Endometrial microvascular endothelial cells (primary cell): Measurements from ENCODE around the gene CABLES2. TPM values are rescaled to one million over a fixed set of nuclear protein-coding genes. Genes with fewer than 3 reads are reported as not detected.
"Not testable (repeated sequence)": the region's sequence is repeated elsewhere in the genome, so short reads cannot be mapped to it uniquely, and the experiment has no call there.

Experiments
- in situ Hi-C: cut with HindIII; loops from 2 replicates; pipeline ENCODE4 v1.10.0; 2017; ENCODE audit warnings: low sequenced_read_pairs, low pct_unique_long_range_greater_than_20kb; ENCODE audit errors: inconsistent ontology term
- total RNA-seq: library from RNA; depleted of rRNA; stranded (reverse); fragments of >200 nt; gene quantifications from one replicate; pipeline ENCODE4 v1.2.3, GENCODE V29; 2015; ENCODE audit errors: inconsistent ontology term

Gene CABLES2
- total RNA-seq, 1 donor from 2014 or later, result 6.9 TPM

DNA sequence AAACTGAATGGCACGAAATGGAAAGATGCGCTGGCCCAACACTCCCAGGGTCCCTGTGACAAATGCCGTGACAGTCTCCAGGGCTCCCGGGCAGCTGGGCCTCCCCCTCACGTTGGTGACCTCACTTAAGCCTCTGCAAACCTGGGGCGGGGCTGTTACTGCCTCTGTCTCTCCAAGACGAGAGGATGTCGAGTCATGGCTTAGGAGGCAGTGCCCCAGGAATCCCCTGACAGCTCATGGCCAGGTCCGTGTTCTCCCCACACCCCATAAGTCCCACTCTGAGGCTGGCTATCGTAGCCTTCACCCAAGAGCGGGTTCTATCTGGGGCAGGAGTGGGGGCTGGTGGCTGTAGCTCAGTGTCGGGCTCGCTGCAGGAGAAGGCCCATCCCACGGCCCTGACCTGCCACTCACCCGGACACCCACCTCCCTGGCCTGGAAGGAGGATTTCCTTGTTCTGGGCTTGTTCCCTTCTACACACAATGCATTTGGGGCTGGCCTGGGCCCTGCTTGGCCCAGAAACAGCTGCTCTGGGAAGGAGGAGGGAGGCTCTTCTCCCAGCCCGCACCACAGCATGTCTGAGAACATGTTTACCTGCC is 25.8 kb downstream of the CABLES2 start:
- in situ Hi-C loops, result no loop called here

DNA sequence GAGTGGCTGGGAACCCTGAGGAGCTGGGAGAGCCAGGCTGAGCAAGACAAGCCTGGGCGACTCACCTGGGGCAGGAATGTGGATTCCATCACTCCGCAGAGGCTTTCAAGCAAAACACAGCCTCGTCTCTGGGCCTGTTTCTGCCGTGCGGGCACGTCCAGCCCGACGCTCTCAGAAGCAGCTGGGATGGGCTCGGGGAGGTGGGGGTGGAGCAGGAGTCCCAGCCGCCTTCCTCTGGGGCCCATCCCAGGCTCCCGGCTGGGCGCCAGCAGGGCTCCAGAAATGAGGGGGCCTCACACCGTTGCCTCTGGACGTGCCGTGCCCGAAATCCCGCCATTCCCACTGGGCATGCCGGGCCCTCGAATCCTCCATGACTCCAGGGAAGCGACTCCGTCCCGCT is 28.9 kb downstream of the CABLES2 start:
- in situ Hi-C loops, result no loop called here

DNA sequence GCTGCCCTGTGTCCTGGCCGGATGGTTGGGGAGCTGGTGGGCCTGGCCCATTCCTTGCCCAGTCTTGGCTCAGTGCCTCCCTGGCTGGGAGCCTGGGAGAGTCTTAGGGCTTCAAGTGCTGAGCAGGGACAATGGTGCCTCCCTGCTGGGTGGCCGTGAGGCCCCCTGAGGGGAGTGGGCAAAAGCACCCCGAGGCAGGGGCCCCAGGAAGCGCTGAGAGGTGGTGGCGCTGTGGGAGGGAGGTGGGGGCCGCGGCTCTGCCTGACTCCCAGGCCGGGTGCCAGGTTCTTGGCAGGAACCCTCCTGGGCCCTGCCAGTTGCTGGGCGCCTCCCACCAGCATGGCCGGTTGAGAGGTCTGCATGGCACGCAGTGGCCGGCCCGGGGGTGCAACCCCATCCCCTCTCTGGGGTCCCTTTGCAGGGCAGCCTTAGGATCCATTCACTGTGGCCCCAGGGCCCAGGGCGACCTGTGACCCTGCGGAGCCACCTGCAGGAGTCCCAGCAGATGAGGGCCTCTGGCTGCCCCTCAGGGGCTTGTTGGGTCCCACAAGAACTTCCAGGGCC is 29.4 kb downstream of the CABLES2 start:
- in situ Hi-C loops, result no loop called here

DNA sequence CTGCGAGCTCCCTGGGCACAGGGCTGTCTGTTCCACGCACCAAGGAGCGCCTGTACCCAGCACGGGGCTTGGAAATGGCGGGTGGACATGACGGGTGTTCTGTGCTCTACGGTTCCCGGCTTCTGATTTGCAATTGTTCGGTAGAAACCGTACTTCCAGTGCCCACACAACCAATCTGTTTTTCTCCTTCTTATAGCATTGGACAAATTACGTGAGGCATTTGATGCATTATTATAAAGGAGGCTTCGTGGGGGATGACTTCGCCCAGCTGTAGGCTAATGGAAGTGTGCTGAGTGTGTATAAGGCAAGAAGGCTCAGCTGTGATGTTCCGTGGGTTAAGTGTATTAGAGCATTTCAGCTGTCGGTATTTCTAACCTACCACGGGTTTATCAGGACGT is 30.0 kb downstream of the CABLES2 start:
- in situ Hi-C loops, result no loop called here

DNA sequence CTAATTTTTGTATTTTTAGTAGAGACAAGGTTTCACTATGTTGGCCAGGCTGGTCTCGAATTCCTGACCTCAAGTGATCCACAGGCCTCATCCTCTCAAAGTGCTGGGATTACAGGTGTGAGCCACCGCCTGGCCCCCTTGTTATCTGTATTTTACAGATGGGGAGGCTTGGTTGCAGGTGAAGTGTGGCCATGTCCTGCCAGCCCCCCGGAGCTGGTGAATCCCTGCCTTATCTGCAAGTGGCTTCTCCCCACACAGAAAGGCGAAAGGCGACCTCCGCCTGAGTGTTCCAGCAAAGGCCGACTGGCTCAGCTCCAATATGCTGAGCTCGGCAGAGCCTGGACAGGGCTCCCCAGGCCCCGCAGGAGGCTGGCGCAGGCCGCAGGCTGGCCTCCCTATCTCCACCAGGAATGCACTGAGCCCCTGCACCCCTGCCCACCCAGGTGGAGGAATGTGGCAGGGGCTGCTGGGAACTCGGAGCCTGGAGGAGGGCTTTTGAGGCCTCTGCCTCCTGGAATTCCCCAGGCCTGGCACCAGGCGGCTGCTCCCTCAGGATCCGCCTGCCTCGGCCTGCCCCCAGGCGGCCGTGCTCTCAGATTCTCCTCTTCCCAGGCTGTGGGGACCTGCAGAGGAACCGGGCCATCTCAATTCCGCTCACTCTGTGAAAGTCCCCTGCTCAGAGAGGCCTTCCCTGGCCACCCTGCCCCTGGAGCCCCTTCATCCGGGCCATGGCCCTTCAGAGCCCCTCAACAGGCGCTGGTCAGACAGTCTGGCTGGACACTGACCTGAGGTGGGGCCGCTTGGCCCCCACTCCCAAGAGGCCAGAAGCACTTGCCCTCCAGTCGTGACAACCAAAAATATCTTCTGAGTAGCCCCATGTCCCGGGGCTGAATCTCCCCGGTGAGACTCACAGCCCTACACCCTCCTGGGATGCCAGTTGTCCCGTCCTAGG is 30.7 kb downstream of the CABLES2 start:
- in situ Hi-C loops, result no loop called here

DNA sequence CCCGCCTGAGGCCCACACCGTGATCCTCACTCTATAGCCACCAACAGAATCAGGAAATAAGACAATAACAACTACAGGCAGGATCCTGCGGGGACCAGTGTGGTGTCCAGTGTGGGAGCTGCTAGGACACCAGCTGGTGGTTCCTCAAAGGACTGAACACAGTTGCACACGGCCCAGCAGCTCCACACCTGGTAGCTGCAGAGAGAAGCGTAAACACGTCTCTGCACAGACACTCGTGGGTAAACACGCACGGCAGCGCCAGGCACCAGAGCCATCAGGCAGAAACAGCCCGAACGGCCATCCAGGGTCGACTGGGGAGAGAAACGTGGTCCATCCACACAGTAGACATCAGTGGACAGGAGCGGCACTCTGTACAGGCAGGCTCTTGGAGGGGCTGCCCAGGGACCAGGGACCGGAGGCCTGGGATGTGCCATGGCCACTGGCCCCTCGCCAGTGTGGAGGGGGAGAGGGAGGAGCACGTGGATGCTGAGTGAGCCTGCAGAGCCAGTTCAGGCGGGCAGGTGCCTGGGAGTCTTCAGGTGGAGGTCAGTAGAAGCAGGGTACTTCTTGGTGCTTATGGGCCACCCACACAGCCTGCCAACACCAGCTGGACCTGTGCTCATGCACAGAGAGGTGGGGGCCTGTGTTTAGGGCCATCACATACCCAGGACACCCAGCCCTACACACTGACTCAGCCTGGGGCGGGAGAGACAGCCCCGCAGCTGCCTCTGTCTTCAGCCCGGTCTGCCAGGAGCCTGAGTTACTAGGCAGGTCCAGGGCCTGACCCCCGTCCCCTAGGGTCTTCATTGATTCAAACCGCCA is 32.5 kb downstream of the CABLES2 start:
- in situ Hi-C loops, result no loop called here

DNA sequence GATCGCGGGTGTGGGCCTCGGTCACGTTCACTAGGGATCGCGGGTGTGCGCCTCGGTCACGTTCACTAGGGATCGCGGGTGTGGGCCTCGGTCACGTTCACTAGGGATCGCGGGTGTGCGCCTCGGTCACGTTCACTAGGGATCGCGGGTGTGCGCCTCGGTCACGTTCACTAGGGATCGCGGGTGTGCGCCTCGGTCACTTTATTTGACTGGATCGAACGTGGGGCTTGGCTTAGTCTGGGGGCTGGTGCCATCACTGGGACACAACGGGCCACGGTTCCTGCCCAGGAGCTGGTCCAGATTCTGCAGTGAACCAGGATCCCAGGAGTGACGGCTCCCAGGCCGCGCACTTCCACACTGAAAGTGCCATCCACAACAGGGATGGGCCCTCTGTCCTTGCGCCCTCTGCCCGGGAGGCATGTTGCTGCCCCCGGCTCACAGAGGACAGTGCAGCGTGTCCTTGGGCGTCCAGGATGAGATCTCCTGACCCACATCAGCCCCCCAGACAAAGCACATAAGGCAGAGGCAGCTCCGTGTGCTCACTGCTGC is 33.4 kb downstream of the CABLES2 start:
- in situ Hi-C loops, result not testable (repeated sequence)

DNA sequence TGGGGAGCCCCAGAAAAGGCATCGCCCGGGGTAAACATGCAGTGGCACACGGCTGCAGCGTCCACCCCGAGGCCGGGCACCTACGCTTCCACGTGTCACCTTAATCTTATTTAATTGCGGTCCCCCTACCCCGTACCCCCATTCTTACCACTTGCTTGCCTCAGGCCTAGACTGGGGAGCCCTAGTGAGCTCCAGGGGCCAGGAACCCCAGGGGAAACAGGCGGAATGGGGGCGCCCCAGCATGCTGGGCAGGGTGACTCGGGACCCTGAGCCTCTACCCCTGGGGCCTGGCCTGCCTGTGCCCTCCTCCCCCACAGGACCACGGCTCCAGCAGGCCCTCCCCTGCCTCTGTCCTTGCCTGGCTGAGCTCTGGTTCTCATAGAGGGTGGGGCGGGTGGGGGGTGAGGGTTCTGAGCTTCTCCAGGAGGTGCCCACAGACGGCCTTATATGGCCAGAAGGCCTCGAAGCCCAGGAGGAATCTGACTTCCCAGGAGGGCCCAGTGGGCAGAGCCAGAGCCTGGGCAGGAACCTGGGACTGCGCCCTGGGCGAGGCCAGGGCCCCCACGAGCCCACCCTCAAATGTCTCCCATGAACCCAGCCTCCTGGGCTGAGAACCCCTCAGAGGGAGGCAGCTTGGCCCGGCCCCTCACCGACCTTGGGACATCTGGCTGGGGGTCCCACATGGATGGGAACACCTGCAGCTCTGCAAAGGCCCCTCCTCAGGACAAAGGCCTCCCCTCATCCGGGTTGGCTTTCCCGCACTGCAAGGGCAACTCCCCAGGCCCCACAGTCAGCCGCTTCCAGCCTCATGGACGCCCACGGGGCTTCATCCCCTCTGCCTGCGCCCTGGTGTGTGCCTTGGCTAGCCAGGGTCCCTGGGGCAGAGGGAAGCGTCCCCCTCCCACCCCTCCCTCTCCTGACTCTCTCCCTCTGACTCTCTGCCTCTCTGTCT is 34.8 kb downstream of the CABLES2 start:
- in situ Hi-C loops, result no loop called here

DNA sequence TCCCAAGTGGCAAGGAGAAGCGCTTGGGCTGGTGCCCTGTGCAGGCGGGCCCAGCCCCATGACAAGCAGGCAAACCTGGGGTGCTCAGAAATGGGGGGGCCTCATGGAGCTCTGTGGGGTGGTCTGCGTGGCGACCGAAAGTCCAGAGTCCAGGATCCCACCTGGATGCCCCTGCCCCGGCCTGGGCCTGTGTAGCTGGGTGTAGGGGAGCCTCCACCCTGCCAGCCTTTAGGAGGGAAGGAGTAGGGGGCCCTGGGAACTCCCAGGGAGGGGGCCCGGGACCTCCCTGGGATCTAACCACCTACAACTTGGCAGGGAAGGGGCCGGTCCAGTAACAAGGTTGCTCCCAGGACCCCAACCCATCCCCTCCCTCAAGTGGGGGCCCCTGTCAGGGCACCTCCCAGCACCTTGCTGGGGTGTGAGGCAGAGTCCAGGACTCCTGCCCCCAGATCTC is 35.5 kb downstream of the CABLES2 start:
- in situ Hi-C loops, result no loop called here

DNA sequence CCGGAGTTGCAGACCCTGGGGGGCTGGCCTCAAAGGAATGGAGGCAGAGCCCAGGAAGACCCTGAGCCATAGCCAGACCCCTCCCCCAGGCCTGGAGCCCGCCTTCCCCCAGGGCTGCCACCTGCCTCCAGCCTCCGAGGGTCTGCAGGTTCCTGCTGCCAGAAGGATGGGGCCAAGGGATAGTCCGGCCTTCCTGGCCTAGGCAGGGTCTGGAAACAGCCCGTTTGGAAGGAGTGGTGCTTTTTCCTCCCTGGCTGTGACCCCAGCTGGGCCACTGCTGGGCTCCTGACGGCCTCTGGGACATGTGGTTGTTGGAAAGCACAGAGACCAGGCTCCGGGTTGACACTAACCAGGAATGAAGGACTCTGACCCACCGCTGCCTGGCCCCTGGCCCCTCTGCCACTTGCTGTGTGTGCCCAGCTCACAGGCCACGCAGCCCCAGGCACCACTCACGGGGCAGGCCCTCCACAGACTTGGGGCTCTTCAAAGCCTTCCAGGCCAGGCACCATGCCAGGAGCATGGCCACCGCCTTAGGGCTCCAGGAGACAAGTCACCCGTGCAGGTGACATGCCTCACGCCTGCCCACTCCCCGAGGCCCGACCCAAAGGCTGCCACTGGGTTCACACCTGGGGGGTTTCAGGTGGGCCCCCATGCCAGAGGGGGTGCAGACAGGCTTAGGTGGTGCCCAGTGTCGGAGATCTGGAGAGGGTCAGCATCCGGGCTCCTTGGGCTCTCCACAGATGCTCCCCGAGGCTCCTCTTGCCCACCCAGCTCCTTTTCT is 36.1 kb downstream of the CABLES2 start:
- in situ Hi-C loops, result no loop called here

DNA sequence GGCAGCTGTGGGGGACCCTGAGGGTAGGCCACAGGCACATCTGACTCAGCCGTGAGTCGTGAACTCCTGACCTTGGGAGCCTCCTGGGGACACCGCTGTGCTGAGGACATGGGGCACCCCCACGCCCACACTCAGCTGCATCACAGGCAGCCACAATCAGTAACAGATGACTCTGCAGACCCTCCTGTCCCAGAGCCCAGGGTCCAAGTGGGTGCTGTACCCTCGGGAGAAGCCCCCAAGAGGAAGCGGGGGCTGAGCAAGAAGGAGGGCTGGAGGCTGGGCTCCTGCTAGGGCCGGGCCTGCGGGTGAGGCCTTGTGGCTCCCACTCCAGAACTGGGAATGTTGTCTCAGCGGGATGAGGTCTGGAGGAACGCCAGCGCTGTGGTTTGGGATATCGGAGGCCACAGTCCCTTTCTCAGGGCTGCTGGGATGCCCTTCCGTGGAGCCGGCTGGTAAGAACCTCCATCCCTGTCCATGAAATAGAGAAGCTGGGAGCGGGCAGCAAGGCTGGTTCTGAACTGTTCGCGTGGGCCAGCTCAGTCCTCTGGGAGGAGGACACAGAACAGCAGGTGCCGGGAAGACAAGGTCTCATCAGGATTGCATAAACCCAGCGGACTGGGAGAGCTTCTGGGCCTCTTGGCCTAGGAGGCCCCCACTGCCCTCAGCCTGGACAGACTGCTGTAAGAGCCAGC is 36.8 kb downstream of the CABLES2 start:
- in situ Hi-C loops, result no loop called here

DNA sequence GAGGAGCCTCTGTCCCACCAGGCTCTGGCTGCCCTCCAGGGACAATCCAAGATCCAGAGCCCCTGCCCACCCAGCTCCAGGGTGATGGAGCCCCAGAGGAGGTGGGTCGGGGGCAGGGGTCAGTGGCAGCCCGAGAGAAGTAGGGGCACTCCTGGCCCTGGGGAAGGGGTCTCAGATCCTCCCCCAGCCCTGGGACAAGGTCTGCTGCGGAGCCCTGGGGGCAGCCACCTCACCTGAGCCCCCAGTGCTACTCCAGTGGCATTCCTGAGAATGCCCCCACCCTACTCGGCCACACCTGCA is 37.3 kb downstream of the CABLES2 start:
- in situ Hi-C loops, result no loop called here

DNA sequence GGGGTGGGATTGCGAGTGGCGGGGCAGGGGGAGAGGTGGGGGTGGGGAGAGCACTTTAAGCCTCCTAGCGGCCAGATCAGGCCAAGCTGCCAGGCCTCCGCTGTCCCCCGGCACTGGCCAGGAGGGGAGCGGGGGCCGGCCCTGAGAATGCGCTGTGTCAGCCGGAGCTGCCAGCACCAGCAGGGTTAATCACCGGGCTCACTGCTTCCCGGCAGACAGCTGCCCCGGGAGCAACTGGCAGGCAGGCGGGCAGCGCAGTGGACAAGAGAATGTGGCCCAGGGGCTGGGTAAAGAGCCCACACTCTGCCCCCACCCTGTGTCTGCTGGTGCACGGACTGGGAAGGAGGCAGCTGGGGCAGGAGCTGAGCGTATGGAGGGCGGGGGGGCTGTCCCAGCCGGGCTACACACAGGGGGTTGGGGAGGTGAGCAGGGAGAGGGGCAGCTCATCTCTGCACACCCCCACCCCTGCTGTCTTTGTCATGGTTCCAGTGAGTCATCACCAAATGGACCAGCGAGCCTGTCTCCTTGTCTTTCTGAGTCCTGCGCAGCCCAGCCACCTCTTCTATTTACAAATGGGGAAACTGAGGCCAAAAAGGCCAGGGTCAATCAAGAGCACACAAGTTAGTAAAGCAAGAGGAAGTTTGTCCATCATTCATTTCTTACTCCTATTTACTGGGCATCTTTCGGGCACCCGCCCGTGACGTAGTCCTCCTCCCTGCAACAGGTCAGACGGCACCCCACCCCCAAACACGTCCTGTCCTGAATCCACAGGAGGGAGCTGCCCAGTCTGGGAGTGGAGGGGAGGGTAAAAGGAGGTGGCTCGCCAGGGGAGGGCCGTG is 37.9 kb downstream of the CABLES2 start:
- in situ Hi-C loops, result no loop called here

DNA sequence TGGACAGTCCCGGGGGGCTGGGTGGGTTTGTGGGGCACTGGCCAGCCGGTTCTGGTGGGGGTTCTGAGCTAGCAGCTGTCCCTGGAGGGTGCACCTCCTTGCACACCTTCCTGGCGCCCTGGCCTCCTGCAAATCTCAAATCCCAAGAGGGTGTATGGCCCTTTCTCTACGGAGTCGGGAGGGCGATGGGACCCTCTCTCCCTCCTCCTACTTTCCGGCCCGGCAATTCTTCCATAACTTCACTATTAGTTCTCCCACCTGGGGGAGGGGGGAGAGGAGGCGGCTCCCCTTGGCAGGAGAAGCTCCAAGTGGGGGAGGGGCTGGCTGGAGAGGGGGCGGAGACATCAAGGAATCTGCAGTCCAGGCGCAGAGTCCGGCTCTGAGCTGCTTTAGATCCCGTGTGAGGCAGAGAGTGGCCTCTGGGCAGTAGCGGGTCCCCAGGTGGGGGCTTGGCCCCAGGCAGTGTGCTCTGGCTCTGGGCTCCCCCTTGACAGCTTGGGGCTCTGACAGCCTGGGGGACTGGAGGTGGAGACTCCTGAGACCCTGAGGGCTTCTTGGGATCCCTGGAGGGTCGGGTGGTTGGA is 38.6 kb downstream of the CABLES2 start:
- in situ Hi-C loops, result no loop called here

DNA sequence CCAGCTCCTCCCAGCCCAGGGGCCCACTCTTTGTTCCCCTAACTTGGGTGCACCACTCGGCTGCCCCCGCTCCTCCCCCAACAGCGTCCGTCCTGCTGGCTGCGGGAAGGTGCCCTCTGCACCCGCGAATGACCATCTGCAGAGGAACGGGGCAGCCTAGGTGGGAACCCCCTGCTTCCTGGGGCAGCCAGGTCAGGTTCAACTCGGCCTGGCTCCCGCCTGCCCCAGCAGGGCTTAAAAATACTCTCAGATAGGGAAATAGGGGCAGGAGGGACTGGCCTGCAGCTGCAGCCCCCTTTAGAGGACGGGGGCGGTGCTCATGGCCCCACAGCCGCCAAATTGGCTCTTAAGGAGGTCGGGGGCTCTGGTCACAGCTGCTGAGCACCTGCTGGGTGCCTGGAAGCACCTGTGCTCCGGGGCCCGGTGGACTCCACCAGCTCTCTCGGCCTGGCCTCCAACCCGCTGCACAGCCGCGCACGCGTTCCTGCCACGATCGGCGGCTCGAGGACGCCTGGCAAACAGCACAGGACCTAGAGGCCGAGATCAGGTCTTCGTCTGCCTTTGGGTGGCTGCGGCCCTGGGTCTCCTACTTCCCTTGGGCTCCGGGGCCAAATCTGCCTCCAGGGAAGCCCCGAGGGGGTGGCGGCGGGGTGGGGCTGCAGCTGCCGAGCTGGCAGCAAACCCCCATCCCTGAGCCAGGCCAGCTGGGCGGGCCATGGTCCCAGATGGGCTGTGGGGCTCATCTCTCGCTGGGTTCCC is 39.3 kb downstream of the CABLES2 start:
- in situ Hi-C loops, result no loop called here
